GM15510 (cell line): ENCODE results near the gene KCND2.

Experiments used
- POLR2A ChIP-seq: IDR thresholded peaks from 3 replicates; pipeline ENCODE4 v1.6.1; 2011; ENCODE audit warnings: borderline replicate concordance; ENCODE audit not compliant: insufficient read length; ENCODE audit errors: extremely low read depth

KCND2 gene

GRCh38 chr7:120502132-120502531 is 229.2 kb downstream of the KCND2 start:
- no peak for TF ChIP-seq POLR2A

- TF ChIP-seq POLR2A, result no peak
Measured at GRCh38 chr7:120502825-120503224, 229.8 kb downstream of the KCND2 start.

- no peak for TF ChIP-seq POLR2A
Measured at GRCh38 chr7:120504386-120504785, 231.4 kb downstream of the KCND2 start.

GRCh38 chr7:120505770-120506169 is 232.8 kb downstream of the KCND2 start:
- no peak for TF ChIP-seq POLR2A

- no peak for TF ChIP-seq POLR2A
Measured at GRCh38 chr7:120512701-120513100, 239.7 kb downstream of the KCND2 start.

GRCh38 chr7:120519224-120519623 is 246.2 kb downstream of the KCND2 start:
- TF ChIP-seq POLR2A, result no peak

GRCh38 chr7:120521761-120522737 is 249.1 kb downstream of the KCND2 start:
- TF ChIP-seq POLR2A, result no peak

GRCh38 chr7:120523985-120524384 is 251.0 kb downstream of the KCND2 start:
- TF ChIP-seq POLR2A, result no peak

GRCh38 chr7:120526902-120527509 is 254.0 kb downstream of the KCND2 start:
- TF ChIP-seq POLR2A, result no peak

GRCh38 chr7:120529736-120530135 is 256.8 kb downstream of the KCND2 start:
- TF ChIP-seq POLR2A, result no peak

GRCh38 chr7:120538335-120538734 is 265.4 kb downstream of the KCND2 start:
- no peak for TF ChIP-seq POLR2A

GRCh38 chr7:120539321-120539720 is 266.3 kb downstream of the KCND2 start:
- TF ChIP-seq POLR2A, result no peak

GRCh38 chr7:120547605-120548004 is 274.6 kb downstream of the KCND2 start:
- TF ChIP-seq POLR2A, result no peak

GRCh38 chr7:120550494-120551048 is 277.6 kb downstream of the KCND2 start:
- no peak for TF ChIP-seq POLR2A

GRCh38 chr7:120553491-120553890 is 280.5 kb downstream of the KCND2 start:
- no peak for TF ChIP-seq POLR2A
